HepG2 (cell line): Measurements from ENCODE around the gene AGBL1. TPM values are rescaled to one million over a fixed set of nuclear protein-coding genes. Genes with fewer than 3 reads are reported as not detected.

Experiments
- ATAC-seq: fragments of 200-7000 bp; cut with Tn5 transposase; 3 replicates; pipeline ENCODE4 v1.9.1; 2020; ENCODE audit warnings: mild to moderate bottlenecking, moderate library complexity
- BruUV-seq: library from RNA; stranded (reverse); fragments of 400-500 nt; replicated peaks from 2 replicates; lab custom pipeline; 2021; lab: Mats Ljungman, UMichigan
- CTCF ChIA-PET: fragments of 300-600 bp; formaldehyde crosslinking; extraction: SDS; loops from one replicate; lab custom pipeline; 2021; ENCODE audit warnings: low total read pairs, inconsistent platforms, low intra/inter-chr PET ratio; lab: Yijun Ruan, JAX
- POLR2A ChIA-PET: fragments of 350-600 bp; sonication (Branson Sonifier 250); formaldehyde crosslinking; loops from one replicate; lab custom pipeline; 2020; ENCODE audit warnings: antibody characterized with exemption, inconsistent platforms; lab: Yijun Ruan, JAX
- DNase-seq: peaks from one replicate; pipeline ENCODE4 v3.0.0-alpha.2; 2015; ENCODE audit warnings: low spot score
- FAIRE-seq: peaks from 3 replicates; lab custom pipeline; 2011; peaks lifted over from hg19 to GRCh38; lab: Jason Lieb, UNC
- H2AFZ ChIP-seq: one replicate; pipeline ENCODE4 v1.6.1; 2011; ENCODE audit warnings: low read length, inconsistent platforms
- H3K27ac ChIP-seq: fragments of 300-600 bp; 3 replicates; pipeline ENCODE4 v1.8.0; 2011; ENCODE audit warnings: mixed run types, mild to moderate bottlenecking, mixed read lengths, low read length, inconsistent platforms; ENCODE audit not compliant: insufficient read depth; ENCODE audit errors: extremely low read length
- H3K27me3 ChIP-seq, 2 experiments: fragments of 200-600 bp in 1 of 2; 2 replicates in 1 of 2; 3 replicates in 1 of 2; pipeline versions ENCODE4 v1.6.0 to v1.8.0; 2011; ENCODE audit warnings: low read length in 2 of 2, mild to moderate bottlenecking in 2 of 2, moderate library complexity in 2 of 2, inconsistent platforms in 1 of 2; ENCODE audit not compliant: insufficient read depth in 2 of 2, control insufficient read depth in 1 of 2
- H3K36me3 ChIP-seq, 2 experiments: fragments of 200-600 bp in 1 of 2; replicated peaks in 1 of 2; 2 replicates in 1 of 2; 3 replicates in 1 of 2; pipeline versions ENCODE4 v1.5.1 to v1.8.0; 2011; ENCODE audit warnings: low read length in 2 of 2, inconsistent platforms in 1 of 2; ENCODE audit not compliant: insufficient read depth in 2 of 2, control insufficient read depth in 1 of 2
- H3K4me1 ChIP-seq: 2 replicates; pipeline ENCODE4 v1.5.1; 2012; ENCODE audit warnings: low read length, inconsistent platforms; ENCODE audit not compliant: insufficient read depth
- H3K4me2 ChIP-seq: 2 replicates; pipeline ENCODE4 v1.6.0; 2011; ENCODE audit warnings: low read depth, low read length, inconsistent platforms
- H3K4me3 ChIP-seq, 3 experiments: fragments of 200-600 bp in 1 of 3; sonication (generic), shearing (Covaris generic) in 1 of 3; replicated peaks in 1 of 3; 2 replicates each; pipeline ENCODE4 v1.5.1; 2011 to 2016; ENCODE audit warnings: low read length in 3 of 3, inconsistent platforms in 2 of 3, low read depth in 2 of 3, mild to moderate bottlenecking in 2 of 3, control low read depth in 1 of 3, mixed read lengths in 1 of 3; ENCODE audit not compliant: insufficient read depth in 1 of 3
- H3K79me2 ChIP-seq: one replicate; pipeline ENCODE4 v1.6.1; 2011; ENCODE audit warnings: low read length, inconsistent platforms; ENCODE audit not compliant: insufficient read depth
- H3K9ac ChIP-seq: 2 replicates; pipeline ENCODE4 v1.6.0; 2011; ENCODE audit warnings: mild to moderate bottlenecking, low read depth, low read length, inconsistent platforms; ENCODE audit not compliant: insufficient read depth
- H3K9me3 ChIP-seq: 2 replicates; pipeline ENCODE4 v1.5.1; 2012; ENCODE audit warnings: mild to moderate bottlenecking, low read length
- H4K20me1 ChIP-seq: 2 replicates; pipeline ENCODE4 v1.6.0; 2011; ENCODE audit warnings: inconsistent platforms, mild to moderate bottlenecking, low read length, moderate library complexity; ENCODE audit not compliant: insufficient read depth
- HMG20A ChIP-seq: IDR thresholded peaks from 2 replicates; pipeline ENCODE4 v1.6.1; 2016; ENCODE audit warnings: borderline replicate concordance
- MEF2D ChIP-seq: sonication (generic); formaldehyde crosslinking; IDR thresholded peaks from 2 replicates; pipeline ENCODE4 v1.5.1; 2020; ENCODE audit warnings: mild to moderate bottlenecking, missing genetic modification reagents
- NCOA5 ChIP-seq: sonication (generic); formaldehyde crosslinking; IDR thresholded peaks from 2 replicates; pipeline ENCODE4 v1.4.0; 2020; ENCODE audit warnings: missing genetic modification reagents
- SKIL ChIP-seq: sonication (generic); formaldehyde crosslinking; IDR thresholded peaks from 2 replicates; pipeline ENCODE4 v1.8.0; 2022; ENCODE audit warnings: missing genetic modification reagents, mild to moderate bottlenecking, moderate library complexity, borderline replicate concordance
- SMC3 ChIP-seq: IDR thresholded peaks from 2 replicates; pipeline ENCODE4 v1.6.1; 2011; ENCODE audit warnings: low read length, improper control_type of control experiment
- ZFP82 ChIP-seq: sonication (generic); formaldehyde crosslinking; IDR thresholded peaks from 2 replicates; pipeline ENCODE4 v1.5.1; 2020; ENCODE audit warnings: mild to moderate bottlenecking, missing genetic modification reagents, borderline replicate concordance
- ZNF274 ChIP-seq: sonication (generic); formaldehyde crosslinking; IDR thresholded peaks from 2 replicates; pipeline ENCODE4 v1.5.1; 2020; ENCODE audit warnings: mild to moderate bottlenecking, missing genetic modification reagents
- ZNF460 ChIP-seq: sonication (generic); formaldehyde crosslinking; IDR thresholded peaks from 2 replicates; pipeline ENCODE4 v1.5.1; 2020; ENCODE audit warnings: missing genetic modification reagents, mild to moderate bottlenecking, borderline replicate concordance
- ZNF574 ChIP-seq: sonication (generic); formaldehyde crosslinking; IDR thresholded peaks from 2 replicates; pipeline ENCODE4 v1.4.0; 2020; ENCODE audit warnings: missing genetic modification reagents
- ZNF704 ChIP-seq: sonication (generic); formaldehyde crosslinking; IDR thresholded peaks from 2 replicates; pipeline ENCODE4 v1.8.1; 2023; ENCODE audit warnings: mild to moderate bottlenecking, inconsistent platforms, moderate library complexity, missing genetic modification reagents, borderline replicate concordance
- WGBS: methylation state at CpG from one replicate; pipeline ENCODE4 v1.1.6; 2017; ENCODE audit warnings: low lambda C conversion rate; 5-methylcytosine and 5-hydroxymethylcytosine counted together
- in situ Hi-C: cut with HindIII; loops from 2 replicates; pipeline ENCODE4 v1.10.0; 2017; ENCODE audit warnings: low pct_unique_long_range_greater_than_20kb; ENCODE audit not compliant: extremely low pct_ligation_motif_present
- intact Hi-C: fragments of 100-400 bp; cut with micrococcal nuclease; formaldehyde crosslinking; loops from one replicate; pipeline ENCODE4 v1.10.0; 2022; ENCODE audit not compliant: unreplicated experiment
- polyA plus RNA-seq, 8 experiments: library from polyadenylated mRNA; depleted of rRNA in 3 of 8; stranded (reverse) in 7 of 8; unstranded in 1 of 8; fragments of >200 nt; fragmentation: Illumina TruSeq in 4 of 8; extraction: Trizol in 4 of 8; gene quantifications; 2 replicates each; pipeline versions ENCODE4 v1.2.1 to v1.2.3, GENCODE V29; 2011 to 2016; ENCODE audit warnings: low read depth in 4 of 8, missing spikeins in 1 of 8, mixed read lengths in 1 of 8; ENCODE audit not compliant: insufficient read depth in 1 of 8
- total RNA-seq, 5 experiments: library from RNA; depleted of rRNA; stranded (reverse); fragments of >200 nt; fragmentation: Illumina TruSeq; extraction: Trizol; gene quantifications; 2 replicates each; pipeline ENCODE4 v1.2.3, GENCODE V29; 2016; ENCODE audit warnings: low read depth in 1 of 5
- TF ChIP-seq, protein P1 (sequence below): sonication (generic); formaldehyde crosslinking; IDR thresholded peaks from 2 replicates; pipeline ENCODE4 v1.4.0; 2020; ENCODE audit warnings: low read depth, mild to moderate bottlenecking, missing genetic modification reagents
- TF ChIP-seq, protein P2 (sequence below): sonication (generic); formaldehyde crosslinking; IDR thresholded peaks from 2 replicates; pipeline ENCODE4 v1.4.0; 2020; ENCODE audit warnings: missing genetic modification reagents

Gene AGBL1
- total and polyA plus RNA-seq, 2 of the 13 experiments (the other 11 are each of a cell fraction or from before 2014, with no cell fraction given): 0.01 TPM; not detected in 1

GRCh38 chr15:86247249-86247955, 167.7 kb downstream of the AGBL1 start:
- H3K27ac ChIP-seq: no peak overlapping the region
- H3K4me2 ChIP-seq: no peak overlapping the region
- 22% methylated on average over 3 of the region's 15 CpGs for WGBS
- ATAC-seq: no peak
- ChIA-PET POLR2A (no interaction called here), CTCF (no interaction called here)
- H3K4me1 ChIP-seq: no peaks in the 10 kb centered on the region
- no peaks in the 10 kb centered on the region for H3K36me3 ChIP-seq
- no peak for DNase-seq
- H3K9me3 ChIP-seq: no peaks in the 10 kb centered on the region
- no peak for FAIRE-seq
- no peaks in the 10 kb centered on the region for H4K20me1 ChIP-seq
- no peak overlapping the region for H3K9ac ChIP-seq
- no peaks in the 10 kb centered on the region; a peak in 1 of 5 replicates for H3K27me3 ChIP-seq
- H3K79me2 ChIP-seq: no peaks in the 10 kb centered on the region
- no peak overlapping the region for H2AFZ ChIP-seq
- BruUV-seq: no TSS peak
- in situ Hi-C loops (no loop called here), intact Hi-C loops (no loop called here)
- no peak overlapping the region for H3K4me3 ChIP-seq
- no peak for TF ChIP-seq ZNF574 (CRISPR knock-in tag)
- TF ChIP-seq ZNF460 (CRISPR knock-in tag): no peak
- no peak for TF ChIP-seq ZNF274 (CRISPR knock-in tag)
- no peak for TF ChIP-seq MEF2D (CRISPR knock-in tag)
- TF ChIP-seq, protein P1, sequence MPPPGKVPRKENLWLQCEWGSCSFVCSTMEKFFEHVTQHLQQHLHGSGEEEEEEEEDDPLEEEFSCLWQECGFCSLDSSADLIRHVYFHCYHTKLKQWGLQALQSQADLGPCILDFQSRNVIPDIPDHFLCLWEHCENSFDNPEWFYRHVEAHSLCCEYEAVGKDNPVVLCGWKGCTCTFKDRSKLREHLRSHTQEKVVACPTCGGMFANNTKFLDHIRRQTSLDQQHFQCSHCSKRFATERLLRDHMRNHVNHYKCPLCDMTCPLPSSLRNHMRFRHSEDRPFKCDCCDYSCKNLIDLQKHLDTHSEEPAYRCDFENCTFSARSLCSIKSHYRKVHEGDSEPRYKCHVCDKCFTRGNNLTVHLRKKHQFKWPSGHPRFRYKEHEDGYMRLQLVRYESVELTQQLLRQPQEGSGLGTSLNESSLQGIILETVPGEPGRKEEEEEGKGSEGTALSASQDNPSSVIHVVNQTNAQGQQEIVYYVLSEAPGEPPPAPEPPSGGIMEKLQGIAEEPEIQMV (CRISPR knock-in tag): no peak
- no peak for TF ChIP-seq SKIL
- no peak for TF ChIP-seq ZNF704 (CRISPR knock-in tag)
- no peak for TF ChIP-seq NCOA5
- TF ChIP-seq SMC3: no peak
- no peak for TF ChIP-seq HMG20A (CRISPR knock-in tag)
- no peak for TF ChIP-seq ZFP82
- TF ChIP-seq, protein P2, sequence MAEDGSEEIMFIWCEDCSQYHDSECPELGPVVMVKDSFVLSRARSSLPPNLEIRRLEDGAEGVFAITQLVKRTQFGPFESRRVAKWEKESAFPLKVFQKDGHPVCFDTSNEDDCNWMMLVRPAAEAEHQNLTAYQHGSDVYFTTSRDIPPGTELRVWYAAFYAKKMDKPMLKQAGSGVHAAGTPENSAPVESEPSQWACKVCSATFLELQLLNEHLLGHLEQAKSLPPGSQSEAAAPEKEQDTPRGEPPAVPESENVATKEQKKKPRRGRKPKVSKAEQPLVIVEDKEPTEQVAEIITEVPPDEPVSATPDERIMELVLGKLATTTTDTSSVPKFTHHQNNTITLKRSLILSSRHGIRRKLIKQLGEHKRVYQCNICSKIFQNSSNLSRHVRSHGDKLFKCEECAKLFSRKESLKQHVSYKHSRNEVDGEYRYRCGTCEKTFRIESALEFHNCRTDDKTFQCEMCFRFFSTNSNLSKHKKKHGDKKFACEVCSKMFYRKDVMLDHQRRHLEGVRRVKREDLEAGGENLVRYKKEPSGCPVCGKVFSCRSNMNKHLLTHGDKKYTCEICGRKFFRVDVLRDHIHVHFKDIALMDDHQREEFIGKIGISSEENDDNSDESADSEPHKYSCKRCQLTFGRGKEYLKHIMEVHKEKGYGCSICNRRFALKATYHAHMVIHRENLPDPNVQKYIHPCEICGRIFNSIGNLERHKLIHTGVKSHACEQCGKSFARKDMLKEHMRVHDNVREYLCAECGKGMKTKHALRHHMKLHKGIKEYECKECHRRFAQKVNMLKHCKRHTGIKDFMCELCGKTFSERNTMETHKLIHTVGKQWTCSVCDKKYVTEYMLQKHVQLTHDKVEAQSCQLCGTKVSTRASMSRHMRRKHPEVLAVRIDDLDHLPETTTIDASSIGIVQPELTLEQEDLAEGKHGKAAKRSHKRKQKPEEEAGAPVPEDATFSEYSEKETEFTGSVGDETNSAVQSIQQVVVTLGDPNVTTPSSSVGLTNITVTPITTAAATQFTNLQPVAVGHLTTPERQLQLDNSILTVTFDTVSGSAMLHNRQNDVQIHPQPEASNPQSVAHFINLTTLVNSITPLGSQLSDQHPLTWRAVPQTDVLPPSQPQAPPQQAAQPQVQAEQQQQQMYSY (CRISPR knock-in tag): no peak
